Prostate gland (tissue), 2 donors: Measurements from ENCODE around the gene RTBDN.
"Not testable (repeated sequence)": the region's sequence is repeated elsewhere in the genome, so short reads cannot be mapped to it uniquely, and the experiment has no call there.

Experiments used
- CTCF ChIP-seq, 4 experiments: fragments of 200-600 bp in 2 of 4; fragments of 450-650 bp in 2 of 4; sonication (generic) in 2 of 4; IDR thresholded peaks; 1 replicate in 3 of 4; 2 replicates in 1 of 4; pipeline ENCODE4 v1.5.1; 2016 to 2019; ENCODE audit warnings: antibody characterized with exemption in 4 of 4, mild to moderate bottlenecking in 2 of 4, moderate library complexity in 2 of 4
- POLR2A ChIP-seq: fragments of 450-650 bp; IDR thresholded peaks from one replicate; pipeline ENCODE4 v1.6.1; 2016; ENCODE audit warnings: antibody characterized with exemption, mild to moderate bottlenecking

GRCh38 chr19:12846613-12847012 lies 12.2 kb upstream of the RTBDN start:
- not testable (repeated sequence) for TF ChIP-seq CTCF (IDR thresholded peaks at IDR 0.05); POLR2A
